Mesothelial cell of epicardium (in vitro differentiated cells): ENCODE results near the gene USP47. TPM values are rescaled to one million over a fixed set of nuclear protein-coding genes. Genes with fewer than 3 reads are reported as not detected.
A peak's percentile ranks its signal among the peaks of the same experiment; 100 is the strongest.

ENCODE experiments used
- DNase-seq, 2 experiments: peaks; one replicate each; pipeline ENCODE4 v3.0.0; 2021; ENCODE audit warnings: low spot score in 2 of 2; ENCODE audit not compliant: unreplicated experiment in 2 of 2
- H3K27ac Mint-ChIP-seq: 2 replicates; pipeline ENCODE4 v1.8.0; 2021; ENCODE audit warnings: mixed read lengths
- H3K27me3 Mint-ChIP-seq: 2 replicates; pipeline ENCODE4 v1.8.0; 2021; ENCODE audit warnings: low read depth, mixed read lengths
- H3K36me3 Mint-ChIP-seq: 2 replicates; pipeline ENCODE4 v1.8.0; 2021; ENCODE audit warnings: mixed read lengths
- H3K4me1 Mint-ChIP-seq: 2 replicates; pipeline ENCODE4 v1.8.0; 2021; ENCODE audit warnings: mixed read lengths
- H3K4me3 Mint-ChIP-seq: 2 replicates; pipeline ENCODE4 v1.8.0; 2021; ENCODE audit warnings: mild to moderate bottlenecking, moderate library complexity, mixed read lengths
- H3K9me3 Mint-ChIP-seq: 2 replicates; pipeline ENCODE4 v1.8.0; 2021; ENCODE audit warnings: mixed read lengths
- total RNA-seq: library from RNA; stranded (reverse); gene quantifications from 3 replicates; pipeline ENCODE4 v1.2.1, GENCODE V29; 2021
- TF ChIP-seq, protein P1 (sequence below): fragments of 200-600 bp; sonication (generic); IDR thresholded peaks from one replicate; pipeline ENCODE4 v1.5.0; 2021; ENCODE audit warnings: antibody characterized with exemption; ENCODE audit not compliant: unreplicated experiment

The USP47 gene
- total RNA-seq, 1 donor from 2014 or later, result 68.1 TPM

DNA sequence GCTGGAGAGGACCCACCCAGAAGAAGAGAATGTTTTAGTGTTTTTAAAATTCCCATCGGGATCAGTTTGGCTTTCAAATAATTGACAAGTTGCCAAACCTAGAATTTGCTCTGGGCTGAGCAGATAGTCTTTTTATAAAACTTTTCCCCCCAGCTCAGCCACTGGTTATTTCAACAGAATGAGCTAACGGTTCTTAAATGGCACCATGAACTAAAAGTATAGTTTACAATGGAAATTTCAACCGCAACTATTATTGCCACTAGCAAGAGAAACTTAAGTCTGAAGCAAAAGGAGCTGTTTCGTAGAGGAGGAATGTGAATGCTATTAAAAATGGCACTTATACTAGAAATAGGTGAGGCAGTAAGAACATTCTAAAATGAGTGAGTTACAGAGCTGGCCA is 163.3 kb downstream of the USP47 start:
- no peaks in the 10 kb centered on the region for H3K36me3 Mint-ChIP-seq
- H3K9me3 Mint-ChIP-seq, result no peaks in the 10 kb centered on the region
- TF ChIP-seq, protein P1, sequence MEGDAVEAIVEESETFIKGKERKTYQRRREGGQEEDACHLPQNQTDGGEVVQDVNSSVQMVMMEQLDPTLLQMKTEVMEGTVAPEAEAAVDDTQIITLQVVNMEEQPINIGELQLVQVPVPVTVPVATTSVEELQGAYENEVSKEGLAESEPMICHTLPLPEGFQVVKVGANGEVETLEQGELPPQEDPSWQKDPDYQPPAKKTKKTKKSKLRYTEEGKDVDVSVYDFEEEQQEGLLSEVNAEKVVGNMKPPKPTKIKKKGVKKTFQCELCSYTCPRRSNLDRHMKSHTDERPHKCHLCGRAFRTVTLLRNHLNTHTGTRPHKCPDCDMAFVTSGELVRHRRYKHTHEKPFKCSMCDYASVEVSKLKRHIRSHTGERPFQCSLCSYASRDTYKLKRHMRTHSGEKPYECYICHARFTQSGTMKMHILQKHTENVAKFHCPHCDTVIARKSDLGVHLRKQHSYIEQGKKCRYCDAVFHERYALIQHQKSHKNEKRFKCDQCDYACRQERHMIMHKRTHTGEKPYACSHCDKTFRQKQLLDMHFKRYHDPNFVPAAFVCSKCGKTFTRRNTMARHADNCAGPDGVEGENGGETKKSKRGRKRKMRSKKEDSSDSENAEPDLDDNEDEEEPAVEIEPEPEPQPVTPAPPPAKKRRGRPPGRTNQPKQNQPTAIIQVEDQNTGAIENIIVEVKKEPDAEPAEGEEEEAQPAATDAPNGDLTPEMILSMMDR, result no peak
- H3K4me1 Mint-ChIP-seq, result peaks cover 11% of the 10 kb centered on the region
- no peak overlapping the region for H3K4me3 Mint-ChIP-seq
- H3K27me3 Mint-ChIP-seq, result peaks cover 26% of the 10 kb centered on the region
- no peak for DNase-seq
- H3K27ac Mint-ChIP-seq, result no peak overlapping the region

DNA sequence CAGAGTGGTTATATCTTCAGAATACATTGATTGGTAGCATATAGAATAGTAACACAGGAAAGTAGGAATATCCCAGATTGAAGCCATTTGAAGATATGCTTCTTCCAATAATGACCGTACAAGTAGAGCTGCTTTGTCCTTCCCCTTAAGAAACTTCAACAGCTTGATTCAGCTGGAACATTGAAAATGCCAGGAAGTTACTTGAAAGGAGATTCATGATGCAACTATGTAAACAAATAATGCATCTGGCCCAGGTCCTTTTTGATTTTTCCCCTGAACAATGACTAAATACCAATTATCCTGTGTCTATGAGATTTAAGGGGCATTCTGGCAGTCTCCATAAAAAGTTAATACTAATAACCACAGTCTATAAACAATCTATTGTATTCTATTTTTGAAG is 163.7 kb downstream of the USP47 start:
- H3K27ac Mint-ChIP-seq, result no peak overlapping the region
- no peak overlapping the region for H3K4me3 Mint-ChIP-seq
- no peaks in the 10 kb centered on the region for H3K9me3 Mint-ChIP-seq
- H3K36me3 Mint-ChIP-seq, result no peaks in the 10 kb centered on the region
- peaks cover 29% of the 10 kb centered on the region for H3K27me3 Mint-ChIP-seq
- H3K4me1 Mint-ChIP-seq, result peaks cover 11% of the 10 kb centered on the region
- no peak for DNase-seq
- TF ChIP-seq, protein P1, result no peak

DNA sequence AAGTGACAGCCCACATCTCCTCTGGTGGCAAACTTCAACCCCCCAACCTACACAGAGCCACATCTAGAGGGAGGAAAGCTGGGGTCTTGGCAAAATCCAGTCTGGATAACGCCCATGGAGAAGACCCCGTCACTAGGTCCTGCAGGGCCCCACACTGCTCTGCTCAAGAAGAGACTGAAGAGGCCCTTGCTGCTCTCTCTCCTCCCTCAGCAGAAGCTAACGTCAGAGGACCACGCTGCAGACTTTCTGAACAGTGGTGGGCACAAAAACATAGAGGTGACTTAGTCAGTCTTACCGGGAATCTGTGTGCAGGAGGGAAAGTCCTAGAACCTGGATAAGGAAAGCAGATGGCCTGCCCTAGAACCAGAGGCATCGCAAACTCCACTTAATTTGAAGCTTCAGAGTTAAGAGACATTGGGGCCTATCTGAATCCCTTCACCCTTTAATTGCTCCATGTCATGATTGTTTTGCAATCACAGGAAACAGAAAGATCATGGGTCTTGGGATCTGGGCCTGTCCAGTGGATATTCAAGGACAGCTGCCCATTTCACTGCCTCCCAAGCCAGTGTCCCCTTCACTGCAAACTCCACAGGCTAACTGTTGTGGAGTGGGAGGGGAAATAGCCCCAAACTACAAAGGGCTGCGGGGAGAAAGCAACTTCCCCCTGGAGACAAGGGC is 164.9 kb downstream of the USP47 start:
- H3K4me1 Mint-ChIP-seq, result peaks cover 11% of the 10 kb centered on the region
- no peaks in the 10 kb centered on the region for H3K36me3 Mint-ChIP-seq
- H3K27ac Mint-ChIP-seq, result no peak overlapping the region
- H3K9me3 Mint-ChIP-seq, result no peaks in the 10 kb centered on the region
- peaks cover 33% of the 10 kb centered on the region for H3K27me3 Mint-ChIP-seq
- H3K4me3 Mint-ChIP-seq, result no peak overlapping the region
- TF ChIP-seq, protein P1, result no peak
- DNase-seq, result no peak

DNA sequence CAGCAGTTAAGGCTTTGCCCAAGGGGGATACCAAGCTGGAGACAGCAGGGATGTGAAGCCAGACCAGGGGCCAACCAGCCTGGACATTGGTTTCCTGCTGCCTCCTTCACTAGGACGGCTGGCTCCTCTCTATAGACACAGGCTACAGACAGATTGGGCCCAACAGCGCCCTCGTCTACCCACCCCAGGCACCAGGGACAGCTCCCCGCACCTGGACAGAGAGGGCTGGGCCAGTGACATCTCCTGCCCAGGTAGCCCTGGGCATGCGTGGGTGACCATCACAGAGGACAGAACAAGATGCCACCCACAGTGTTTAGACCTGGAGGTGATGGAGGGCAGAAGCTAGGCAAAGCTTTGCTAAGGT is 165.4 kb downstream of the USP47 start:
- no peak for DNase-seq
- Mint-ChIP-seq H3K36me3 (no peaks in the 10 kb centered on the region), H3K9me3 (no peaks in the 10 kb centered on the region), H3K4me1 (peaks cover 11% of the 10 kb centered on the region), H3K27ac (no peak overlapping the region), H3K27me3 (peaks cover 36% of the 10 kb centered on the region), H3K4me3 (peak overlapping the region; percentile 69)
- TF ChIP-seq, protein P1, result no peak

DNA sequence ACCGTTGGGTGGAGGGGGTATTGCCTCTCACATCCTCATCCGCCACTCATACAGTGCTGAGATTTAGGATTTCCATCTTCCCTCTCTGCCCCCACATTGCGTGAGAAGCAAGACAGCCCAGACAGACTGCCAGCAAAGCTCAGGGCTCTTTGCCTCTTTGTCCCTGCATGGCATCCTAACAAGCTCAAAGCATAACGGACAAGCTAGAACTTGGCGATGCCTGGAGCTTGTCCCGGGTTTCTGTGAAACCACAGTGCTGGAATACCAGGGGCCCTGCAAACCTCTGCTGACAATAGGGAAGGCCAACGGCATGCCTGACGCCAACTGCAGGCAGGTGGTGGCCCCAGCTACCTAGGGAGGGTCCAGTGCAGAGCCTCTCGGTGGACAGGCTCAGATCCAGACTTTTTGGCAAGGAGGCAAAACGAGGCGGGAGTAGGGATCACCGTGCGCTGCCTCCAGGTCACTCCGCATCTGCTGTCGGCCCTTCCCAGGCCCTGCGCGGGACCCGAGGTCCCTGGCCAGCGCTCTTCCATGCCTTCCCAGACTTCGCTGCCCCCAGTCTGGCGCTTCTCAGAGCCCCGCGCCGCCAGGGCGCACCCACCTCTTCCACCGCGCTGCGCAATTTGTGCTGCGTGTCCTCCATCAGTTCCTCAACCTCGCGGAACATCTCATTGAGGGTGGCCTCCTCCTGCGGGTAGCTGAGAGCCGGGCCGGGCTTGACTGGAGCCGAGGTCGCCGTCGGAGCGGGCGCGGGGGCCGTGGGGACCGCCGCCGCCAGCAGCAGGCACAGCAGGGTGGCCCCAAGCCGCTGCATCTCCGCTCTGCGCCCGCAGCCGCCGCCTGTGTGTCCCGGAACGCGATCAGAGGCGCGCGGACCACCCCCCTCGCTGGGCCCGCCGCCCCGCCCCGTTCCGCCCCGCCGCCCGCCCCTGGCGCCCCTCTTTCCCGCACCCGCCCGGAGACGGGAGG is 166.3 kb downstream of the USP47 start, which contains the start of gene DKK3:
TSS of gene DKK3 (minus strand) at position 858 of the 969 bp plus-strand sequence. CDS start at position 814, 44 bp downstream.
- Mint-ChIP-seq H3K4me1 (peaks cover 11% of the 10 kb centered on the region), H3K4me3 (peak within 1 kb of the TSS; percentile 86), H3K36me3 (no peaks in the 10 kb centered on the region), H3K27ac (no peak within 1 kb of the TSS), H3K27me3 (peaks cover 42% of the 10 kb centered on the region), H3K9me3 (no peaks in the 10 kb centered on the region)
- TF ChIP-seq, protein P1, result no peak
- peak in 1 of 2 experiments; percentile 51 for DNase-seq

Other genes starting within 250 kb of the USP47 start
- 3.8 to 4.2 TPM (median 3.9 TPM) in 3 replicates for gene GALNT18, start 220.0 kb upstream of the USP47 start, total RNA-seq
- gene DKK3, start 166.7 kb downstream of the USP47 start, total RNA-seq, result 29.5 to 30.0 TPM (median 29.7 TPM) in 3 replicates